GM12878 (cell line): ENCODE data around the gene BRD1.

Experiments
- CREB1 ChIP-seq: IDR thresholded peaks from 2 replicates; pipeline ENCODE4 v1.6.1; 2012; ENCODE audit warnings: low read depth, mild to moderate bottlenecking, inconsistent platforms
- EGR1 ChIP-seq, 2 experiments: IDR thresholded peaks; 1 replicate in 1 of 2; 2 replicates in 1 of 2; pipeline ENCODE4 v1.6.1; 2011 to 2012; ENCODE audit warnings: low read depth in 2 of 2, low read length in 2 of 2, borderline replicate concordance in 1 of 2, mild to moderate bottlenecking in 1 of 2, moderate library complexity in 1 of 2
- EP300 ChIP-seq, 2 experiments: fragments of 150-350 bp in 1 of 2; IDR thresholded peaks; 2 replicates each; pipeline ENCODE4 v1.6.1; 2011 to 2012; ENCODE audit warnings: low read depth in 2 of 2, low read length in 2 of 2, borderline replicate concordance in 1 of 2, improper control_type of control experiment in 1 of 2, inconsistent platforms in 1 of 2; ENCODE audit not compliant: control insufficient read depth in 1 of 2
- ESRRA ChIP-seq: IDR thresholded peaks from 2 replicates; pipeline ENCODE4 v1.6.1; 2012; ENCODE audit warnings: mild to moderate bottlenecking, low read length, improper control_type of control experiment
- EZH2 ChIP-seq: IDR thresholded peaks from 2 replicates; pipeline ENCODE4 v1.6.1; 2012; ENCODE audit warnings: low read depth, mild to moderate bottlenecking, control low read depth, inconsistent platforms, low read length, borderline replicate concordance; ENCODE audit not compliant: control insufficient read depth
- HDGF ChIP-seq: fragments of 450-650 bp; IDR thresholded peaks from 2 replicates; pipeline ENCODE4 v1.6.1; 2016; ENCODE audit warnings: antibody characterized with exemption
- KAT2A ChIP-seq: conservative IDR thresholded peaks from 2 replicates; pipeline ENCODE4 v1.6.1; 2011; ENCODE audit warnings: low read depth, low read length; ENCODE audit not compliant: control insufficient read depth
- MYC ChIP-seq: IDR thresholded peaks from 2 replicates; pipeline ENCODE4 v1.6.1; 2011; ENCODE audit warnings: mild to moderate bottlenecking, low read length, moderate library complexity, inconsistent platforms; ENCODE audit not compliant: insufficient read depth, insufficient replicate concordance, insufficient read length, severe bottlenecking
- NRF1 ChIP-seq: conservative IDR thresholded peaks from 2 replicates; pipeline ENCODE4 v1.6.1; 2011; ENCODE audit warnings: mild to moderate bottlenecking, low read depth, low read length, improper control_type of control experiment
- PBX3 ChIP-seq: IDR thresholded peaks from 2 replicates; pipeline ENCODE4 v1.6.1; 2011; ENCODE audit warnings: mild to moderate bottlenecking, low read depth, low read length, moderate library complexity; ENCODE audit not compliant: insufficient replicate concordance
- POLR2A ChIP-seq: IDR thresholded peaks from 2 replicates; pipeline ENCODE4 v1.6.1; 2011; ENCODE audit warnings: low read depth, mild to moderate bottlenecking, low read length
- POLR2AphosphoS5 ChIP-seq: IDR thresholded peaks from 2 replicates; pipeline ENCODE4 v1.6.1; 2011; ENCODE audit warnings: mild to moderate bottlenecking, low read length, inconsistent platforms
- TF ChIP-seq, protein P1 (sequence below), 3 experiments: IDR thresholded peaks in 2 of 3; conservative IDR thresholded peaks in 1 of 3; 2 replicates each; pipeline ENCODE4 v1.5.1; 2011; ENCODE audit warnings: low read depth in 3 of 3, low read length in 3 of 3, mild to moderate bottlenecking in 3 of 3, control low read depth in 2 of 3, moderate library complexity in 2 of 3, inconsistent platforms in 1 of 3, mixed read lengths in 1 of 3; ENCODE audit not compliant: control insufficient read depth in 2 of 3, insufficient read depth in 1 of 3; ENCODE audit errors: extremely low read depth in 1 of 3
- TF ChIP-seq, protein P2 (sequence below): IDR thresholded peaks from 2 replicates; pipeline ENCODE4 v1.6.1; 2012; ENCODE audit warnings: low read length, inconsistent platforms

DNA sequence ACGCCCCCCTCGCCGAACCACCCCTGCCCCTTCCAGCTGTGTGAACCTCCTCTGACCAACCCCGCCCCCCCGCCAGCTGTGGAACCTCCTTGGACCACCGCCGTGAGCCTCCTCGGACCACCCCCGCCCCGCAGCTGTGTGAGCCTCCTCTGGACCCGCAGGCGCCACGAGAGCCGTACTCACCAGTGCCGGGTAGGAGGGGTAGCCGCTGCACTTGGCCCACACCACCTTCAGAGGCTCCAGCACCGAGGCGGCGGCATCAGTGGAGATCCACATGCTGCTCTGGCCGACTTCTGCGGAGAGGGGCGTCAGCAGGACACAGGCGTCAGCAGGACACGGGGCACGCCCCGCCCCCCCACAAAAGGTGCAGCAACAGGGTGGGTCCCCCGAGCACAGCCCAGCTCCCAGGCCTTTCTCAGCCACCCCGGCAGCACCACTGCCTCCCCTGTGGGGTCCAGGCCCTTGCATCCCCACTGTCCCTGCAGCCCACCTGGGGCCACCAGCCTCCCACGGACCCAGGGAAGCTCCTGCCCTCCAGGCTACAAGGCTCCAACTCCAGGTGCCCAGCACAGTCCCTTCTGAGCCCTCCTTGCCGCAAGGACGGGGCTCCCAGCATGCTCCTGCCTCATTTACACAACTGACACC lies 51.7 kb downstream of the BRD1 start:
- TF ChIP-seq POLR2AphosphoS5 (no peak), POLR2A (no peak; the same call in 1 of the 2 replicates), CREB1 (no peak), KAT2A (no peak), EP300 (IDR thresholded peaks at IDR 0.05; ENCODE audit: borderline replicate concordance in 1 of 2, control insufficient read depth in 1 of 2, low read depth in 2 of 2, low read length in 2 of 2) (no peak), HDGF (no peak), ESRRA (no peak), PBX3 (no peak), MYC (no peak), EGR1 (IDR thresholded peaks at IDR 0.05; ENCODE audit: borderline replicate concordance in 1 of 2, low read depth in 2 of 2, low read length in 2 of 2) (no peak), NRF1 (no peak), EZH2 (no peak)
- TF ChIP-seq, protein P1, sequence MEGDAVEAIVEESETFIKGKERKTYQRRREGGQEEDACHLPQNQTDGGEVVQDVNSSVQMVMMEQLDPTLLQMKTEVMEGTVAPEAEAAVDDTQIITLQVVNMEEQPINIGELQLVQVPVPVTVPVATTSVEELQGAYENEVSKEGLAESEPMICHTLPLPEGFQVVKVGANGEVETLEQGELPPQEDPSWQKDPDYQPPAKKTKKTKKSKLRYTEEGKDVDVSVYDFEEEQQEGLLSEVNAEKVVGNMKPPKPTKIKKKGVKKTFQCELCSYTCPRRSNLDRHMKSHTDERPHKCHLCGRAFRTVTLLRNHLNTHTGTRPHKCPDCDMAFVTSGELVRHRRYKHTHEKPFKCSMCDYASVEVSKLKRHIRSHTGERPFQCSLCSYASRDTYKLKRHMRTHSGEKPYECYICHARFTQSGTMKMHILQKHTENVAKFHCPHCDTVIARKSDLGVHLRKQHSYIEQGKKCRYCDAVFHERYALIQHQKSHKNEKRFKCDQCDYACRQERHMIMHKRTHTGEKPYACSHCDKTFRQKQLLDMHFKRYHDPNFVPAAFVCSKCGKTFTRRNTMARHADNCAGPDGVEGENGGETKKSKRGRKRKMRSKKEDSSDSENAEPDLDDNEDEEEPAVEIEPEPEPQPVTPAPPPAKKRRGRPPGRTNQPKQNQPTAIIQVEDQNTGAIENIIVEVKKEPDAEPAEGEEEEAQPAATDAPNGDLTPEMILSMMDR (IDR thresholded peaks at IDR 0.05 in 2 of 3, conservative IDR thresholded peaks at IDR 0.05 in 1 of 3; ENCODE audit: control insufficient read depth in 2 of 3, extremely low read depth in 1 of 3, insufficient read depth in 1 of 3, low read depth in 3 of 3, low read length in 3 of 3) = no peak
- TF ChIP-seq, protein P2, sequence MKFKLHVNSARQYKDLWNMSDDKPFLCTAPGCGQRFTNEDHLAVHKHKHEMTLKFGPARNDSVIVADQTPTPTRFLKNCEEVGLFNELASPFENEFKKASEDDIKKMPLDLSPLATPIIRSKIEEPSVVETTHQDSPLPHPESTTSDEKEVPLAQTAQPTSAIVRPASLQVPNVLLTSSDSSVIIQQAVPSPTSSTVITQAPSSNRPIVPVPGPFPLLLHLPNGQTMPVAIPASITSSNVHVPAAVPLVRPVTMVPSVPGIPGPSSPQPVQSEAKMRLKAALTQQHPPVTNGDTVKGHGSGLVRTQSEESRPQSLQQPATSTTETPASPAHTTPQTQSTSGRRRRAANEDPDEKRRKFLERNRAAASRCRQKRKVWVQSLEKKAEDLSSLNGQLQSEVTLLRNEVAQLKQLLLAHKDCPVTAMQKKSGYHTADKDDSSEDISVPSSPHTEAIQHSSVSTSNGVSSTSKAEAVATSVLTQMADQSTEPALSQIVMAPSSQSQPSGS = no peak
